Measurements from ENCODE around the gene CHRNA4.

GRCh38 chr20:63397155-63397843 lies 36.1 kb upstream of the CHRNA4 start:
- TF ChIP-seq CTCF (IDR thresholded peaks at IDR 0.05) (no peak), POLR2A (IDR thresholded peaks at IDR 0.05) (no peak)
